ENCODE results near the gene MAP3K14. TPM values are rescaled to one million over a fixed set of nuclear protein-coding genes. Genes with fewer than 3 reads are reported as not detected.

The MAP3K14 gene
- total and polyA plus RNA-seq, 2 of the 4 experiments (the other 2 are of a cell fraction), result 4.1 to 21.7 TPM

- Histone ChIP-seq H3K4me2 (ENCODE audit: low read depth, low read length) (no peak overlapping the region), H3K4me1 (ENCODE audit: control insufficient read depth, insufficient read depth, low read length) (peaks cover 34% of the 10 kb centered on the region), H2AK9ac (replicated peaks; ENCODE audit: low read depth, low read length, poor library complexity) (no peak overlapping the region), H4K20me1 (ENCODE audit: insufficient read depth, low read length) (no peaks in the 10 kb centered on the region), H3K56ac (ENCODE audit: extremely low read depth, insufficient read depth, low read length) (no peak overlapping the region), H3K36me3 (ENCODE audit: control insufficient read depth, insufficient read depth, low read length) (peaks cover 2% of the 10 kb centered on the region; the same call in 1 of the 2 replicates), H3K4me3 (ENCODE audit: insufficient read depth, low read depth, low read length) (no peak overlapping the region), H4K91ac (ENCODE audit: insufficient read depth, low read depth, low read length) (no peak overlapping the region), H3K14ac (replicated peaks; ENCODE audit: low read depth, low read length) (no peak overlapping the region), H3K27me3 (ENCODE audit: control insufficient read depth, insufficient read depth, low read length) (no peaks in the 10 kb centered on the region), H3K9ac (ENCODE audit: low read depth, low read length) (no peak overlapping the region), H4K5ac (ENCODE audit: low read depth, low read length) (no peak overlapping the region), H2AFZ (replicated peaks; ENCODE audit: low read length, poor library complexity) (no peak overlapping the region), H3K4ac (ENCODE audit: low read depth, low read length) (no peak overlapping the region), H2BK15ac (ENCODE audit: low read depth, low read length) (no peak overlapping the region), H2BK120ac (ENCODE audit: low read depth, low read length) (no peak overlapping the region), H3K79me1 (ENCODE audit: low read depth in 1 of 2, low read length in 2 of 2) (peaks cover 0 to 17% of the 10 kb centered on the region in 2 experiments; a peak in 3 of 4 replicates), H3K23ac (ENCODE audit: low read depth, low read length) (no peak overlapping the region), H3K27ac (ENCODE audit: insufficient read depth, low read length) (no peak overlapping the region), H2BK20ac (ENCODE audit: low read depth, low read length) (no peak overlapping the region), H2AK5ac (ENCODE audit: low read depth, low read length) (no peak overlapping the region), H3K9me3 (ENCODE audit: control insufficient read depth, insufficient read depth, low read length) (no peaks in the 10 kb centered on the region), H2BK5ac (ENCODE audit: low read depth, low read length, poor library complexity, severe bottlenecking) (no peak overlapping the region), H3K9me1 (ENCODE audit: insufficient read depth, low read length) (peaks cover 24% of the 10 kb centered on the region), H3K18ac (ENCODE audit: low read depth, low read length) (no peak overlapping the region), H4K8ac (ENCODE audit: low read depth in 2 of 2, low read length in 2 of 2) (no peak overlapping the region)
- no peak for DNase-seq
- in situ Hi-C loops (cut with MboI; ENCODE audit: low sequenced_read_pairs), result no loop called here
- 100% methylated on average over 2 of the region's 9 CpGs; no CpG with 5 or more reads in 1 of the 2 experiments for WGBS, 2 experiments (ENCODE audit: extremely low coverage in 2 of 2, insufficient read length in 1 of 2)
- POLR2A ChIA-PET (ENCODE audit: unreplicated experiment), result no interaction called here
- no peak for ATAC-seq (ENCODE audit: low read depth)
- no TSS peak for BruUV-seq (replicated peaks)
- intact Hi-C loops (cut with micrococcal nuclease), result no loop called here
- TF ChIP-seq POLR2A (IDR thresholded peaks at IDR 0.05; ENCODE audit: low read depth, low read length), result no peak
- no peak for TF ChIP-seq RCOR1 (IDR thresholded peaks at IDR 0.05; ENCODE audit: insufficient replicate concordance, low read length)
- TF ChIP-seq MAZ (IDR thresholded peaks at IDR 0.05; ENCODE audit: borderline replicate concordance, low read depth, low read length), result no peak
- no peak for TF ChIP-seq RAD21 (IDR thresholded peaks at IDR 0.05; ENCODE audit: low read length)
- TF ChIP-seq SMC3 (IDR thresholded peaks at IDR 0.05; ENCODE audit: low read depth, low read length), result no peak
- no peak for TF ChIP-seq ELK1 (IDR thresholded peaks at IDR 0.05; ENCODE audit: borderline replicate concordance, low read depth, low read length)
- CTCF ChIA-PET, result interaction anchor here (0.6 to 1.3 kb wide), 3 partner anchors 13 to 35 kb away, joined by 3 read pairs; no protein-coding TSS in a partner anchor
- dilution Hi-C loops (cut with HindIII; ENCODE audit: low sequenced_read_pairs, unreplicated experiment), result no loop called here
These were observed 84.1 kb downstream of the MAP3K14 start for GRCh38 chr17:45232514-45233422.
